Panc1 (cell line): ENCODE measurements around the gene CLEC18B.

Source experiments
- POLR2AphosphoS5 ChIP-seq: IDR thresholded peaks from 2 replicates; pipeline ENCODE4 v1.6.1; 2012; ENCODE audit warnings: mild to moderate bottlenecking, low read depth, low read length, moderate library complexity
- REST ChIP-seq, 2 experiments: IDR thresholded peaks; 2 replicates each; pipeline ENCODE4 v1.6.1; 2011 to 2012; ENCODE audit warnings: low read depth in 2 of 2, control low read depth in 1 of 2, low read length in 1 of 2, mild to moderate bottlenecking in 1 of 2, moderate library complexity in 1 of 2; ENCODE audit not compliant: insufficient read depth in 1 of 2
- TF ChIP-seq, protein P1 (sequence below): fragments of 450-650 bp; IDR thresholded peaks from 2 replicates; pipeline ENCODE4 v1.5.1; 2017; ENCODE audit warnings: mild to moderate bottlenecking

DNA sequence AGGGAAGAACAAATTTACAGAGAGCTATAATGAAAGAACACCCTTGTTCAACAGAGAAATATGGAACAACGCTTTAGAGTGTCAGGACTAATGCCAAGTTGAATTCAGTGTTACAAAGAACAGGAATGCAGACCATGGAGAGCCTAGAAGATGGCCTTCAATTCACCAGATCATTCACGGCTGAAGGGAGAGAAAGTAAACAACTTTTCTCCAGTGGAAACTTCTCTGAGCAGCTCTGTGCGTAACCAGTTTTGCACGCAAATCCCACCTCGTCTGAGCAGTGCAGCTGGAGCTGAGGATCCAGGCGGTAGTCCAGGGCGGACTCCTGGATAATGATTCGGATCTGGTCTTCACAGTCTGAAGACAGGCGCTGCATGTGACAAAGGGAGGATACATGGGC is 40.5 kb upstream of the CLEC18B start:
- TF ChIP-seq, protein P1, sequence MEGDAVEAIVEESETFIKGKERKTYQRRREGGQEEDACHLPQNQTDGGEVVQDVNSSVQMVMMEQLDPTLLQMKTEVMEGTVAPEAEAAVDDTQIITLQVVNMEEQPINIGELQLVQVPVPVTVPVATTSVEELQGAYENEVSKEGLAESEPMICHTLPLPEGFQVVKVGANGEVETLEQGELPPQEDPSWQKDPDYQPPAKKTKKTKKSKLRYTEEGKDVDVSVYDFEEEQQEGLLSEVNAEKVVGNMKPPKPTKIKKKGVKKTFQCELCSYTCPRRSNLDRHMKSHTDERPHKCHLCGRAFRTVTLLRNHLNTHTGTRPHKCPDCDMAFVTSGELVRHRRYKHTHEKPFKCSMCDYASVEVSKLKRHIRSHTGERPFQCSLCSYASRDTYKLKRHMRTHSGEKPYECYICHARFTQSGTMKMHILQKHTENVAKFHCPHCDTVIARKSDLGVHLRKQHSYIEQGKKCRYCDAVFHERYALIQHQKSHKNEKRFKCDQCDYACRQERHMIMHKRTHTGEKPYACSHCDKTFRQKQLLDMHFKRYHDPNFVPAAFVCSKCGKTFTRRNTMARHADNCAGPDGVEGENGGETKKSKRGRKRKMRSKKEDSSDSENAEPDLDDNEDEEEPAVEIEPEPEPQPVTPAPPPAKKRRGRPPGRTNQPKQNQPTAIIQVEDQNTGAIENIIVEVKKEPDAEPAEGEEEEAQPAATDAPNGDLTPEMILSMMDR = no peak
- TF ChIP-seq REST (IDR thresholded peaks at IDR 0.05; ENCODE audit: insufficient read depth in 1 of 2, low read depth in 2 of 2, low read length in 1 of 2) (no peak), POLR2AphosphoS5 (no peak)
